SU-DHL-6 (cell line): ENCODE data around the gene ACBD3.

ENCODE experiments used
- H2AFZ ChIP-seq: fragments of 200-600 bp; sonication (generic); 2 replicates; pipeline ENCODE4 v1.6.1; 2014; ENCODE audit warnings: low read depth, mild to moderate bottlenecking, moderate library complexity, mixed read lengths, antibody characterized with exemption, low read length; ENCODE audit not compliant: severe bottlenecking
- H3F3A ChIP-seq: fragments of 200-600 bp; shearing (Covaris generic); 2 replicates; pipeline ENCODE4 v1.6.0; 2016; ENCODE audit warnings: antibody characterized with exemption, mild to moderate bottlenecking; ENCODE audit not compliant: insufficient read depth
- H3K27ac ChIP-seq: fragments of 200-600 bp; sonication (generic); 2 replicates; pipeline ENCODE4 v1.5.1; 2016; ENCODE audit warnings: low read depth, mild to moderate bottlenecking, low read length, moderate library complexity, mixed read lengths
- H3K27me3 ChIP-seq: fragments of 200-600 bp; sonication (generic), shearing (Covaris generic); 2 replicates; pipeline ENCODE4 v1.6.0; 2014; ENCODE audit warnings: mild to moderate bottlenecking, low read length
- H3K36me3 ChIP-seq: fragments of 200-600 bp; sonication (generic); 2 replicates; pipeline ENCODE4 v1.6.1; 2014; ENCODE audit warnings: mild to moderate bottlenecking, low read length, mixed read lengths
- H3K4me2 ChIP-seq: fragments of 300-600, 200-600 bp; shearing (Covaris generic), sonication (generic); 2 replicates; pipeline ENCODE4 v1.6.0; 2014; ENCODE audit warnings: low read length, low read depth, mild to moderate bottlenecking; ENCODE audit not compliant: poor library complexity, severe bottlenecking
- H3K4me3 ChIP-seq: fragments of 200-600 bp; sonication (generic); 2 replicates; pipeline ENCODE4 v1.5.1; 2014; ENCODE audit warnings: antibody characterized with exemption, low read length, mild to moderate bottlenecking, mixed read lengths; ENCODE audit not compliant: insufficient read depth, poor library complexity, severe bottlenecking
- H3K79me2 ChIP-seq: fragments of 200-600 bp; sonication (generic); 2 replicates; pipeline ENCODE4 v1.6.1; 2014; ENCODE audit warnings: mild to moderate bottlenecking, low read length, moderate library complexity; ENCODE audit not compliant: insufficient read depth
- H3K9ac ChIP-seq: fragments of 200-600 bp; sonication (generic); 2 replicates; pipeline ENCODE4 v1.7.0; 2014; ENCODE audit warnings: mild to moderate bottlenecking, low read length
- H3K9me2 ChIP-seq: fragments of 200-600 bp; sonication (generic); replicated peaks from 2 replicates; pipeline ENCODE4 v1.6.1; 2014; ENCODE audit warnings: low read length; ENCODE audit not compliant: insufficient read depth
- H3K9me3 ChIP-seq: fragments of 200-600 bp; sonication (generic); 2 replicates; pipeline ENCODE4 v1.6.1; 2014; ENCODE audit warnings: low read length, mixed read lengths; ENCODE audit not compliant: insufficient read depth
- H4K20me1 ChIP-seq: fragments of 200-600 bp; sonication (generic); 2 replicates; pipeline ENCODE4 v1.6.1; 2014; ENCODE audit warnings: low read depth, mild to moderate bottlenecking, antibody characterized with exemption, low read length, moderate library complexity, mixed read lengths
- CTCF ChIP-seq: fragments of 200-600 bp; sonication (generic); IDR thresholded peaks from one replicate; pipeline ENCODE4 v1.5.1; 2017; ENCODE audit warnings: antibody characterized with exemption, mild to moderate bottlenecking, low read length, moderate library complexity; ENCODE audit not compliant: insufficient read depth, poor library complexity, severe bottlenecking
- EZH2phosphoT487 ChIP-seq: fragments of 200-600 bp; sonication (generic), shearing (Covaris generic); conservative IDR thresholded peaks from 2 replicates; pipeline ENCODE4 v1.6.1; 2018; ENCODE audit warnings: mild to moderate bottlenecking, antibody characterized with exemption, low read length, moderate library complexity, mixed read lengths

Gene ACBD3

GRCh38 chr1:226187380-226187779 lies 839 bp upstream of the ACBD3 start:
- H3K4me2 ChIP-seq, result peak overlapping the region; percentile 99
- H3K27me3 ChIP-seq, result no peaks in the 10 kb centered on the region
- peak overlapping the region; percentile 71; the same call in 1 of the 2 replicates for H3K27ac ChIP-seq
- peaks cover 38% of the 10 kb centered on the region for H3K79me2 ChIP-seq
- no peaks in the 10 kb centered on the region; the same call in 1 of the 2 replicates for H4K20me1 ChIP-seq
- TF ChIP-seq EZH2phosphoT487 (no peak), CTCF (no peak)
- no peaks in the 10 kb centered on the region for H3K36me3 ChIP-seq
- peak overlapping the region; percentile 66 for H2AFZ ChIP-seq
- H3K4me3 ChIP-seq, result peak overlapping the region; percentile 91
- no peaks in the 10 kb centered on the region for H3K9me3 ChIP-seq
- peaks cover 21% of the 10 kb centered on the region for H3F3A ChIP-seq
- no peaks in the 10 kb centered on the region for H3K9me2 ChIP-seq
- peak overlapping the region; percentile 84 for H3K9ac ChIP-seq

- Histone ChIP-seq H3K9me3 (no peaks in the 10 kb centered on the region), H2AFZ (peak overlapping the region; percentile 66), H4K20me1 (no peaks in the 10 kb centered on the region; the same call in 1 of the 2 replicates), H3K27ac (peak overlapping the region; percentile 71), H3K9me2 (no peaks in the 10 kb centered on the region), H3K79me2 (peaks cover 41% of the 10 kb centered on the region), H3K4me2 (peak overlapping the region; percentile 99), H3K27me3 (no peaks in the 10 kb centered on the region), H3F3A (peaks cover 21% of the 10 kb centered on the region), H3K4me3 (peak overlapping the region; percentile 91), H3K36me3 (no peaks in the 10 kb centered on the region), H3K9ac (peak overlapping the region; percentile 84)
- no peak for TF ChIP-seq EZH2phosphoT487
- no peak for TF ChIP-seq CTCF
These were observed 430 bp upstream of the ACBD3 start for GRCh38 chr1:226187019-226187322.

GRCh38 chr1:226185141-226186036 lies 1.2 kb downstream of the ACBD3 start:
- peak overlapping the region; percentile 99 for H3K4me2 ChIP-seq
- peaks cover 6% of the 10 kb centered on the region; the same call in 1 of the 2 replicates for H4K20me1 ChIP-seq
- H3K79me2 ChIP-seq, result peaks cover 57% of the 10 kb centered on the region
- H3K36me3 ChIP-seq, result no peaks in the 10 kb centered on the region; the same call in 1 of the 2 replicates
- H3K9me3 ChIP-seq, result no peaks in the 10 kb centered on the region
- no peaks in the 10 kb centered on the region for H3K27me3 ChIP-seq
- H3K27ac ChIP-seq, result peak overlapping the region; percentile 71; the same call in 1 of the 2 replicates
- TF ChIP-seq CTCF, result no peak
- no peak for TF ChIP-seq EZH2phosphoT487
- peak overlapping the region; percentile 91 for H3K4me3 ChIP-seq
- H2AFZ ChIP-seq, result no peak overlapping the region
- no peaks in the 10 kb centered on the region for H3K9me2 ChIP-seq
- peaks cover 28% of the 10 kb centered on the region for H3F3A ChIP-seq
- peak overlapping the region; percentile 84 for H3K9ac ChIP-seq
